D721Med (cell line): ENCODE data around the gene ATP5F1B.

Experiments
- DNase-seq: peaks from one replicate; pipeline ENCODE4 v3.0.0; 2011; ENCODE audit warnings: low spot score; ENCODE audit not compliant: insufficient read length
- FAIRE-seq: peaks from 2 replicates; lab custom pipeline; 2011; peaks lifted over from hg19 to GRCh38; lab: Jason Lieb, UNC
- CTCF ChIP-seq: IDR thresholded peaks from 2 replicates; pipeline ENCODE4 v1.5.1; 2012; ENCODE audit warnings: mild to moderate bottlenecking, control low read depth; ENCODE audit not compliant: insufficient read depth; ENCODE audit errors: missing control alignments

Gene ATP5F1B

GRCh38 chr12:56634837-56635791 lies 10.7 kb downstream of the ATP5F1B start:
- FAIRE-seq (no peak), DNase-seq (no peak)
- TF ChIP-seq CTCF, result peak; percentile 52

- DNase-seq (no peak), FAIRE-seq (no peak)
- no peak for TF ChIP-seq CTCF
Measured at GRCh38 chr12:56634242-56634836, 11.4 kb downstream of the ATP5F1B start.

GRCh38 chr12:56633468-56634241 lies 12.1 kb downstream of the ATP5F1B start:
- FAIRE-seq, result no peak
- TF ChIP-seq CTCF, result no peak
- DNase-seq, result no peak

- no peak for TF ChIP-seq CTCF
- no peak for FAIRE-seq
- no peak for DNase-seq
Measured at GRCh38 chr12:56632701-56633467, 12.9 kb downstream of the ATP5F1B start.

- no peak for FAIRE-seq
- TF ChIP-seq CTCF, result no peak
Measured at GRCh38 chr12:56631790-56632700, 13.7 kb downstream of the ATP5F1B start.

More at GRCh38 chr12:56631790-56632700, 13.7 kb downstream of the ATP5F1B start:
- no peak for DNase-seq
